H9 (cell line): ENCODE results near the gene CDKAL1. TPM values are rescaled to one million over a fixed set of nuclear protein-coding genes. Genes with fewer than 3 reads are reported as not detected.

Experiments used
- DNase-seq: peaks from one replicate; pipeline ENCODE4 v3.0.0-alpha.2; 2017
- H2AFZ ChIP-seq: one replicate; pipeline ENCODE4 v1.6.1; 2013; ENCODE audit warnings: mild to moderate bottlenecking, low read length, control low read depth, moderate library complexity
- H2AK5ac ChIP-seq: 2 replicates; pipeline ENCODE4 v1.6.1; 2013; ENCODE audit warnings: low read length, control low read depth, mixed read lengths; ENCODE audit not compliant: insufficient read length
- H2BK120ac ChIP-seq: one replicate; pipeline ENCODE4 v1.6.1; 2013; ENCODE audit warnings: low read depth, mild to moderate bottlenecking, low read length, control low read depth, inconsistent platforms; ENCODE audit not compliant: poor library complexity, severe bottlenecking
- H2BK12ac ChIP-seq: 2 replicates; pipeline ENCODE4 v1.6.1; 2013; ENCODE audit warnings: low read length, control low read depth, mixed read lengths, low read depth; ENCODE audit not compliant: insufficient read length
- H2BK15ac ChIP-seq: 2 replicates; pipeline ENCODE4 v1.6.1; 2013; ENCODE audit warnings: low read depth, low read length, control low read depth
- H2BK20ac ChIP-seq: one replicate; pipeline ENCODE4 v1.6.1; 2013; ENCODE audit warnings: low read depth, mild to moderate bottlenecking, low read length, control low read depth, inconsistent platforms; ENCODE audit not compliant: poor library complexity, severe bottlenecking
- H2BK5ac ChIP-seq: 2 replicates; pipeline ENCODE4 v1.6.1; 2013; ENCODE audit warnings: low read length, control low read depth, mixed read lengths; ENCODE audit not compliant: insufficient read length
- H3K14ac ChIP-seq: 2 replicates; pipeline ENCODE4 v1.6.1; 2013; ENCODE audit warnings: low read length, control low read depth; ENCODE audit not compliant: insufficient read depth
- H3K18ac ChIP-seq: 2 replicates; pipeline ENCODE4 v1.6.1; 2013; ENCODE audit warnings: low read depth, mild to moderate bottlenecking, mixed read lengths, low read length, control low read depth; ENCODE audit not compliant: insufficient read length
- H3K23ac ChIP-seq: 2 replicates; pipeline ENCODE4 v1.6.1; 2013; ENCODE audit warnings: low read length, control low read depth, mixed read lengths, low read depth; ENCODE audit not compliant: insufficient read length
- H3K23me2 ChIP-seq: 2 replicates; pipeline ENCODE4 v1.6.1; 2013; ENCODE audit warnings: low read depth, mild to moderate bottlenecking, mixed read lengths, low read length, control low read depth; ENCODE audit not compliant: insufficient read length, poor library complexity, severe bottlenecking
- H3K27ac ChIP-seq: 2 replicates; pipeline ENCODE4 v1.5.1; 2013; ENCODE audit warnings: low read length, control low read depth, mixed read lengths, low read depth; ENCODE audit not compliant: insufficient read length
- H3K27me3 ChIP-seq: 2 replicates; pipeline ENCODE4 v1.6.1; 2013; ENCODE audit warnings: low read length, control low read depth, inconsistent platforms; ENCODE audit not compliant: insufficient read depth
- H3K4ac ChIP-seq: 2 replicates; pipeline ENCODE4 v1.6.1; 2013; ENCODE audit warnings: low read depth, mild to moderate bottlenecking, control low read depth, inconsistent platforms, low read length, moderate library complexity
- H3K4me1 ChIP-seq: 2 replicates; pipeline ENCODE4 v1.6.1; 2013; ENCODE audit warnings: low read length, control low read depth, inconsistent platforms; ENCODE audit not compliant: insufficient read depth
- H3K4me2 ChIP-seq: 2 replicates; pipeline ENCODE4 v1.6.1; 2013; ENCODE audit warnings: low read length, control low read depth, mixed read lengths; ENCODE audit not compliant: insufficient read length, insufficient read depth
- H3K56ac ChIP-seq: 2 replicates; pipeline ENCODE4 v1.6.1; 2013; ENCODE audit warnings: low read depth, mild to moderate bottlenecking, mixed read lengths, low read length, control low read depth; ENCODE audit not compliant: insufficient read length
- H3K79me1 ChIP-seq: 2 replicates; pipeline ENCODE4 v1.6.1; 2013; ENCODE audit warnings: low read depth, mild to moderate bottlenecking, moderate library complexity, low read length, control low read depth, inconsistent platforms; ENCODE audit not compliant: insufficient read depth, poor library complexity, severe bottlenecking
- H3K79me2 ChIP-seq: 2 replicates; pipeline ENCODE4 v1.6.1; 2013; ENCODE audit warnings: low read length, control low read depth, inconsistent platforms; ENCODE audit not compliant: insufficient read depth
- H3K9ac ChIP-seq: 2 replicates; pipeline ENCODE4 v1.6.1; 2013; ENCODE audit warnings: low read length, control low read depth, mixed read lengths; ENCODE audit not compliant: insufficient read length; ENCODE audit errors: extremely low read depth
- H3K9me3 ChIP-seq: one replicate; pipeline ENCODE4 v1.6.1; 2013; ENCODE audit warnings: low read depth, low read length, inconsistent platforms; ENCODE audit not compliant: control insufficient read depth
- H3T11ph ChIP-seq: one replicate; pipeline ENCODE4 v1.6.1; 2013; ENCODE audit warnings: mild to moderate bottlenecking, low read length, control low read depth, inconsistent platforms
- H4K20me1 ChIP-seq: one replicate; pipeline ENCODE4 v1.6.1; 2013; ENCODE audit not compliant: control insufficient read depth, insufficient read length, insufficient read depth
- H4K5ac ChIP-seq: 2 replicates; pipeline ENCODE4 v1.6.1; 2013; ENCODE audit warnings: low read depth, mild to moderate bottlenecking, mixed read lengths, low read length, control low read depth; ENCODE audit not compliant: insufficient read length
- H4K8ac ChIP-seq: replicated peaks from 2 replicates; pipeline ENCODE4 v1.6.1; 2013; ENCODE audit warnings: low read length, control low read depth, mixed read lengths, low read depth; ENCODE audit not compliant: insufficient read length
- H4K91ac ChIP-seq: 2 replicates; pipeline ENCODE4 v1.6.1; 2013; ENCODE audit warnings: low read depth, mild to moderate bottlenecking, moderate library complexity, mixed read lengths, low read length, control low read depth; ENCODE audit not compliant: insufficient read length
- H3K27ac Mint-ChIP-seq, 3 experiments: 2 replicates in 2 of 3; 3 replicates in 1 of 3; pipeline ENCODE4 v1.8.0; 2020 to 2021; ENCODE audit warnings: mixed read lengths in 3 of 3, mild to moderate bottlenecking in 1 of 3, moderate library complexity in 1 of 3
- H3K27me3 Mint-ChIP-seq: 2 replicates; pipeline ENCODE4 v1.8.0; 2021; ENCODE audit warnings: low read depth, mild to moderate bottlenecking, moderate library complexity, mixed read lengths
- H3K36me3 Mint-ChIP-seq, 3 experiments: 2 replicates in 2 of 3; 3 replicates in 1 of 3; pipeline ENCODE4 v1.8.0; 2020 to 2021; ENCODE audit warnings: low read depth in 3 of 3, mixed read lengths in 3 of 3; ENCODE audit not compliant: insufficient read depth in 1 of 3
- H3K4me1 Mint-ChIP-seq, 2 experiments: 2 replicates each; pipeline ENCODE4 v1.8.0; 2020; ENCODE audit warnings: mixed read lengths in 2 of 2
- H3K4me3 Mint-ChIP-seq, 2 experiments: 2 replicates in 1 of 2; 3 replicates in 1 of 2; pipeline ENCODE4 v1.8.0; 2020 to 2021; ENCODE audit warnings: mild to moderate bottlenecking in 2 of 2, mixed read lengths in 2 of 2, moderate library complexity in 1 of 2
- H3K9me3 Mint-ChIP-seq, 2 experiments: 2 replicates in 1 of 2; 3 replicates in 1 of 2; pipeline ENCODE4 v1.8.0; 2020; ENCODE audit warnings: mild to moderate bottlenecking in 2 of 2, mixed read lengths in 2 of 2, moderate library complexity in 1 of 2
- CTCF ChIP-seq: fragments of 200-600 bp; sonication (generic); conservative IDR thresholded peaks from 3 replicates; pipeline ENCODE4 v1.8.0; 2021; ENCODE audit warnings: antibody characterized with exemption, mild to moderate bottlenecking
- WGBS: extraction: QIAGEN DNeasy Blood & Tissue Kit; methylation state at CpG from one replicate; pipeline ENCODE4 v1.1.7; 2013; ENCODE audit warnings: missing lambda C conversion rate, low lambda C conversion rate, mixed read lengths; ENCODE audit not compliant: insufficient read length; ENCODE audit errors: extremely low coverage; 5-methylcytosine and 5-hydroxymethylcytosine counted together
- total RNA-seq: library from RNA; stranded (reverse); gene quantifications from 2 replicates; pipeline ENCODE4 v1.2.1, GENCODE V29; 2021

Gene CDKAL1
- total RNA-seq, 1 experiment from 2014 or later, result 23.0 TPM

GRCh38 chr6:21027507-21027906 lies 493.2 kb downstream of the CDKAL1 start:
- no peak for TF ChIP-seq CTCF
- H2BK5ac ChIP-seq, result no peak overlapping the region
- H3K4me1 ChIP-seq, result no peaks in the 10 kb centered on the region; the same call in 1 of the 2 replicates
- no peak overlapping the region for H3K14ac ChIP-seq
- no peak overlapping the region for H4K8ac ChIP-seq
- WGBS, result no CpG with 5 or more reads among the region's 2 CpGs
- no peaks in the 10 kb centered on the region for H3K79me2 ChIP-seq
- no peak overlapping the region for H3K4me2 ChIP-seq
- H2AK5ac ChIP-seq, result no peak overlapping the region
- no peak overlapping the region for H4K5ac ChIP-seq
- H3K9me3 ChIP-seq, result peaks cover 6% of the 10 kb centered on the region
- H2BK120ac ChIP-seq, result no peak overlapping the region
- H3K4me1 Mint-ChIP-seq, result peaks cover 3 to 11% of the 10 kb centered on the region in 2 experiments
- no peaks in the 10 kb centered on the region for H4K20me1 ChIP-seq
- H4K91ac ChIP-seq, result no peak overlapping the region
- no peaks in the 10 kb centered on the region for H3K23me2 ChIP-seq
- H2AFZ ChIP-seq, result no peak overlapping the region
- H3K79me1 ChIP-seq, result no peaks in the 10 kb centered on the region
- H3K56ac ChIP-seq, result no peak overlapping the region
- no peak overlapping the region for H3T11ph ChIP-seq
- peaks cover 6 to 9% of the 10 kb centered on the region in 2 experiments; a peak in 4 of 5 replicates for H3K9me3 Mint-ChIP-seq
- H3K4ac ChIP-seq, result no peak overlapping the region
- H3K27me3 ChIP-seq, result no peaks in the 10 kb centered on the region; the same call in 1 of the 2 replicates
- no peak overlapping the region for H3K18ac ChIP-seq
- no peaks in the 10 kb centered on the region for H3K27me3 Mint-ChIP-seq
- H3K4me3 Mint-ChIP-seq, result no peak overlapping the region
- H3K9ac ChIP-seq, result no peak overlapping the region
- H3K27ac ChIP-seq, result no peak overlapping the region
- H3K36me3 Mint-ChIP-seq, result peaks cover 9 to 15% (median 12%) of the 10 kb centered on the region in 3 experiments
- H3K23ac ChIP-seq, result no peak overlapping the region
- H2BK12ac ChIP-seq, result no peak overlapping the region
- no peak for DNase-seq
- H2BK20ac ChIP-seq, result no peak overlapping the region
- H3K27ac Mint-ChIP-seq, result peak overlapping the region in 1 of 3 experiments; percentile 82; a peak in 2 of 7 replicates
- H2BK15ac ChIP-seq, result no peak overlapping the region
